K562 (cell line): ENCODE data around the gene CYB5R2. TPM values are rescaled to one million over a fixed set of nuclear protein-coding genes. Genes with fewer than 3 reads are reported as not detected.

Experiments
- ATAC-seq: fragments of 200-7000 bp; cut with Tn5 transposase; 3 replicates; pipeline ENCODE4 v1.9.1; 2020; ENCODE audit warnings: moderate library complexity
- BruUV-seq: library from RNA; stranded (reverse); fragments of 400-500 nt; replicated peaks from 2 replicates; lab custom pipeline; 2021; lab: Mats Ljungman, UMichigan
- CTCF ChIA-PET: fragments of 300-600 bp; formaldehyde crosslinking; extraction: SDS; loops from one replicate; lab custom pipeline; 2021; ENCODE audit warnings: low intra/inter-chr PET ratio; lab: Yijun Ruan, JAX
- POLR2A ChIA-PET: fragments of 300-600, 350-650 bp; sonication (Branson Sonifier 250); formaldehyde crosslinking; extraction: SDS; loops from one replicate; lab custom pipeline; 2021; ENCODE audit warnings: antibody characterized with exemption, inconsistent platforms; lab: Yijun Ruan, JAX
- DNase-seq, 4 experiments: peaks; one replicate each; pipeline versions ENCODE4 v3.0.0 to v3.0.0-alpha.2; 2011 to 2018; ENCODE audit warnings: low spot score in 3 of 4, mixed read lengths in 3 of 4; ENCODE audit errors: extremely low read depth in 1 of 4
- FAIRE-seq: peaks from 2 replicates; lab custom pipeline; 2011; peaks lifted over from hg19 to GRCh38; lab: Jason Lieb, UNC
- H2AFZ ChIP-seq: 2 replicates; pipeline ENCODE4 v1.6.0; 2011; ENCODE audit warnings: low read depth, low read length, control low read depth, inconsistent platforms
- H3K27ac ChIP-seq: fragments of 200-600 bp; 3 replicates; pipeline ENCODE4 v1.8.0; 2011; ENCODE audit warnings: low read depth, mild to moderate bottlenecking, control low read depth, inconsistent platforms, low read length, moderate library complexity, mixed read lengths; ENCODE audit errors: extremely low read depth
- H3K27me3 ChIP-seq, 2 experiments: fragments of 300-600 bp in 1 of 2; 2 replicates in 1 of 2; 3 replicates in 1 of 2; pipeline versions ENCODE4 v1.6.0 to v1.8.0; 2011; ENCODE audit warnings: inconsistent platforms in 2 of 2, low read length in 2 of 2, mild to moderate bottlenecking in 1 of 2, mixed read lengths in 1 of 2, moderate library complexity in 1 of 2; ENCODE audit not compliant: control insufficient read depth in 2 of 2, insufficient read depth in 2 of 2
- H3K36me3 ChIP-seq: fragments of 300-600 bp; 3 replicates; pipeline ENCODE4 v1.8.0; 2011; ENCODE audit warnings: mild to moderate bottlenecking, low read length, inconsistent platforms; ENCODE audit not compliant: control insufficient read depth, insufficient read depth
- H3K4me1 ChIP-seq, 2 experiments: fragments of 200-600 bp in 1 of 2; replicated peaks in 1 of 2; 2 replicates in 1 of 2; 3 replicates in 1 of 2; pipeline versions ENCODE4 v1.5.1 to v1.8.0; 2011; ENCODE audit warnings: inconsistent platforms in 2 of 2, low read length in 2 of 2, mild to moderate bottlenecking in 1 of 2, mixed read lengths in 1 of 2, moderate library complexity in 1 of 2; ENCODE audit not compliant: control insufficient read depth in 2 of 2, insufficient read depth in 2 of 2
- H3K4me2 ChIP-seq: 2 replicates; pipeline ENCODE4 v1.6.1; 2011; ENCODE audit warnings: low read length, control low read depth, inconsistent platforms, mixed read lengths; ENCODE audit not compliant: insufficient read depth
- H3K4me3 ChIP-seq: fragments of 200-600 bp; sonication (generic), shearing (Covaris generic); 2 replicates; pipeline ENCODE4 v1.5.1; 2016; ENCODE audit warnings: control low read depth, inconsistent platforms
- H3K79me2 ChIP-seq: fragments of 200-600 bp; 3 replicates; pipeline ENCODE4 v1.8.0; 2011; ENCODE audit warnings: low read length, inconsistent platforms; ENCODE audit not compliant: control insufficient read depth, insufficient read depth
- H3K9ac ChIP-seq, 2 experiments: 2 replicates each; pipeline versions ENCODE4 v1.6.0 to v1.6.1; 2011; ENCODE audit warnings: low read depth in 2 of 2, low read length in 2 of 2, control low read depth in 1 of 2, inconsistent platforms in 1 of 2, mild to moderate bottlenecking in 1 of 2, mixed read lengths in 1 of 2; ENCODE audit not compliant: insufficient read depth in 1 of 2
- H3K9me1 ChIP-seq: one replicate; pipeline ENCODE4 v1.6.0; 2011; ENCODE audit warnings: inconsistent platforms, mild to moderate bottlenecking, low read length, moderate library complexity; ENCODE audit not compliant: control insufficient read depth, insufficient read depth
- H3K9me3 ChIP-seq: replicated peaks from 2 replicates; pipeline ENCODE4 v1.5.1; 2011; ENCODE audit warnings: low read depth, low read length, inconsistent platforms; ENCODE audit not compliant: control insufficient read depth, insufficient read depth
- H4K20me1 ChIP-seq: replicated peaks from 2 replicates; pipeline ENCODE4 v1.6.1; 2011; ENCODE audit warnings: low read length, inconsistent platforms, mixed read lengths; ENCODE audit not compliant: control insufficient read depth, insufficient read depth
- CSDE1 ChIP-seq, 2 experiments: fragments of 450-650 bp; IDR thresholded peaks; 2 replicates each; pipeline ENCODE4 v1.6.1; 2016; ENCODE audit warnings: mild to moderate bottlenecking in 1 of 2
- WGBS: fragments of 100-300 bp; shearing (Covaris generic); methylation state at CpG from one replicate; pipeline ENCODE4 v1.1.6; 2016; ENCODE audit warnings: low coverage, mixed read lengths; ENCODE audit not compliant: insufficient coverage; ENCODE audit errors: missing lambda C conversion rate; 5-methylcytosine and 5-hydroxymethylcytosine counted together
- in situ Hi-C: fragments of 300-500 bp; cut with MboI; formaldehyde crosslinking; loops from 4 replicates; pipeline ENCODE4 v1.15.0; 2018; ENCODE audit warnings: inconsistent platforms, mixed read lengths
- intact Hi-C: fragments of 100-400 bp; cut with micrococcal nuclease; formaldehyde crosslinking; loops from 2 replicates; pipeline ENCODE4 v1.14.2; 2022
- polyA plus RNA-seq, 8 experiments: library from polyadenylated mRNA; depleted of rRNA in 4 of 8; stranded (reverse) in 5 of 8; unstranded in 3 of 8; fragments of >200 nt; fragmentation: Nextera tagmentation in 2 of 8; fragmentation: Illumina TruSeq in 1 of 8; extraction: Ambion mirVana in 2 of 8; extraction: Trizol in 1 of 8; gene quantifications; 2 replicates each; pipeline versions ENCODE4 v1.2.1 to v1.2.3, GENCODE V29; 2011 to 2014; ENCODE audit warnings: inconsistent platforms in 1 of 8, missing spikeins in 1 of 8
- total RNA-seq, 7 experiments: library from RNA; depleted of rRNA in 6 of 7; stranded (reverse); fragments of >200 nt in 6 of 7; fragmentation: Illumina TruSeq in 2 of 7; extraction: Trizol in 2 of 7; gene quantifications; 2 replicates each; pipeline versions ENCODE4 v1.2.1 to v1.2.3, GENCODE V29; 2011 to 2021; ENCODE audit warnings: low replicate concordance in 1 of 7
- TF ChIP-seq, protein P1 (sequence below), 2 experiments: IDR thresholded peaks; 2 replicates each; pipeline ENCODE4 v1.6.1; 2012; ENCODE audit warnings: improper control_type of control experiment in 2 of 2, low read depth in 2 of 2, low read length in 2 of 2, borderline replicate concordance in 1 of 2

CYB5R2 gene
- total and polyA plus RNA-seq, 9 of the 15 experiments (the other 6 are each of a cell fraction or from before 2014, with no cell fraction given) = 8.2 to 28.7 (median 13.6) TPM

DNA sequence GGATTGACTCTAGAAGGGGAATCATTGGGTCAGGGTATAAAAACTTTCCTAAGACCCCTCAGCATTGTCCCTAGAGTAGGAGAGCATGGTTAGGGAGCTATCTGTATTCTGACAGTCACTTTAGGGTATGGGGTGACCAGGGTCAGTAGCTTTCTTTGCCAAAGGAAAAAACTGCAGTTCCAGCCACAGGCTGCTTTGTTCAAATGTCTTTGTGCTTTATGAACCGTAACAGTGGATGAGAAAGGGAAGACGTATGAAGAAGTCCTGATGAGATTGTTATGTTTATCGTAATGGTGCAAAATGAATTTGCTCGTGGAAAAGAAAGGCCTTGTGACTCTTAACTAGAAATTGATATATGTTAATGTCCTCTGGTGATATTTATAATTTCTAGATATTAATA is 30.0 kb downstream of the CYB5R2 start (continued):
- TF ChIP-seq, protein P1, sequence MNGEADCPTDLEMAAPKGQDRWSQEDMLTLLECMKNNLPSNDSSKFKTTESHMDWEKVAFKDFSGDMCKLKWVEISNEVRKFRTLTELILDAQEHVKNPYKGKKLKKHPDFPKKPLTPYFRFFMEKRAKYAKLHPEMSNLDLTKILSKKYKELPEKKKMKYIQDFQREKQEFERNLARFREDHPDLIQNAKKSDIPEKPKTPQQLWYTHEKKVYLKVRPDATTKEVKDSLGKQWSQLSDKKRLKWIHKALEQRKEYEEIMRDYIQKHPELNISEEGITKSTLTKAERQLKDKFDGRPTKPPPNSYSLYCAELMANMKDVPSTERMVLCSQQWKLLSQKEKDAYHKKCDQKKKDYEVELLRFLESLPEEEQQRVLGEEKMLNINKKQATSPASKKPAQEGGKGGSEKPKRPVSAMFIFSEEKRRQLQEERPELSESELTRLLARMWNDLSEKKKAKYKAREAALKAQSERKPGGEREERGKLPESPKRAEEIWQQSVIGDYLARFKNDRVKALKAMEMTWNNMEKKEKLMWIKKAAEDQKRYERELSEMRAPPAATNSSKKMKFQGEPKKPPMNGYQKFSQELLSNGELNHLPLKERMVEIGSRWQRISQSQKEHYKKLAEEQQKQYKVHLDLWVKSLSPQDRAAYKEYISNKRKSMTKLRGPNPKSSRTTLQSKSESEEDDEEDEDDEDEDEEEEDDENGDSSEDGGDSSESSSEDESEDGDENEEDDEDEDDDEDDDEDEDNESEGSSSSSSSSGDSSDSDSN (IDR thresholded peaks at IDR 0.05; ENCODE audit: borderline replicate concordance in 1 of 2, low read depth in 2 of 2, low read length in 2 of 2) = no peak

DNA sequence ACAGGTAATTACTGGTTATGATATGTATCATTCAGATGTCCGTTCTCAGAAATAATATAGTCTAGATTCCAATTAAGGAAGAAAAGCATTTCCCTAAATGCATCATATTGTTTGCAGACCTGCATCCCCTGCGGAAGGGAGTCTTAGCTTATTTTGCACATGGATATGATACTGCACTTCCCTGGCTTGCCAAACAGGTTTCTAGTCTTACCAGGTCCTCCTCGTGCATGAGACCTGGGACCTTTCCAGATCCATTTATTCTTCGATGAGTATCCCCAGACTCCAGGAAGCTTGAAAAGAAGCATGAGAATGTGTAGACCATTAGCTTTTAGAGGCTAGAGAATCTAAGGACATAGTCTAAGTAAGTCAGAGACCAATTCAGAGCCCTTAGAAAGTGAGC is 30.6 kb downstream of the CYB5R2 start:
- no peak overlapping the region for H3K27ac ChIP-seq
- H2AFZ ChIP-seq = no peak overlapping the region
- H3K4me2 ChIP-seq = no peak overlapping the region
- H3K36me3 ChIP-seq = no peaks in the 10 kb centered on the region
- no peaks in the 10 kb centered on the region for H3K9me1 ChIP-seq
- peaks cover 0 to 37% of the 10 kb centered on the region in 2 experiments; a peak in 3 of 5 replicates for H3K27me3 ChIP-seq
- no peak for ATAC-seq
- in situ Hi-C loops = no loop called here
- POLR2A ChIA-PET = interaction anchor here (0.8 to 1.0 kb wide), 2 partner anchors 18 to 71 kb away, joined by 3 read pairs; no protein-coding TSS in a partner anchor
- intact Hi-C loops = no loop called here
- H3K4me1 ChIP-seq = no peaks in the 10 kb centered on the region; a peak in 1 of 5 replicates
- DNase-seq = no peak
- BruUV-seq = no TSS peak
- no peaks in the 10 kb centered on the region for H3K9me3 ChIP-seq
- CTCF ChIA-PET = no interaction called here
- TF ChIP-seq CSDE1 (IDR thresholded peaks at IDR 0.05) = no peak
- H3K4me3 ChIP-seq = no peak overlapping the region
- FAIRE-seq = no peak
- WGBS = 11% methylated on average over 4 of the region's 4 CpGs
- no peaks in the 10 kb centered on the region for H3K79me2 ChIP-seq
- H3K9ac ChIP-seq = no peak overlapping the region
- H4K20me1 ChIP-seq = no peaks in the 10 kb centered on the region
